K562 (cell line): Measurements from ENCODE around the gene NEK2. TPM values are rescaled to one million over a fixed set of nuclear protein-coding genes. Genes with fewer than 3 reads are reported as not detected.

Experiments used
- BRD4 ChIP-seq: fragments of 200-600 bp; sonication (generic); IDR thresholded peaks from 2 replicates; pipeline ENCODE4 v1.6.1; 2017; ENCODE audit warnings: inconsistent platforms
- CBX3 ChIP-seq, 2 experiments: IDR thresholded peaks; 1 replicate in 1 of 2; 2 replicates in 1 of 2; pipeline ENCODE4 v1.6.1; 2012; ENCODE audit warnings: inconsistent platforms in 2 of 2, low read length in 2 of 2, borderline replicate concordance in 1 of 2, control low read depth in 1 of 2
- CSDE1 ChIP-seq, 2 experiments: fragments of 450-650 bp; IDR thresholded peaks; 2 replicates each; pipeline ENCODE4 v1.6.1; 2016; ENCODE audit warnings: mild to moderate bottlenecking in 1 of 2
- EHMT2 ChIP-seq: fragments of 450-650 bp; IDR thresholded peaks from 2 replicates; pipeline ENCODE4 v1.6.1; 2018; ENCODE audit warnings: antibody characterized with exemption
- KLF10 ChIP-seq: fragments of 250-450 bp; sonication (Bioruptor Pico); IDR thresholded peaks from 2 replicates; pipeline ENCODE4 v1.6.1; 2021; ENCODE audit warnings: matching md5 sums
- NR4A1 ChIP-seq, 2 experiments: fragments of 250-450 bp in 1 of 2; fragments of 450-650 bp in 1 of 2; sonication (Bioruptor Pico) in 1 of 2; IDR thresholded peaks; 2 replicates each; pipeline versions ENCODE4 v1.4.0 to v1.6.1; 2016 to 2020; ENCODE audit warnings: mild to moderate bottlenecking in 2 of 2, missing compliant biosample characterization in 1 of 2, missing genetic modification characterization in 1 of 2, moderate library complexity in 1 of 2
- SMARCB1 ChIP-seq: IDR thresholded peaks from 2 replicates; pipeline ENCODE4 v1.6.1; 2011; ENCODE audit warnings: improper control_type of control experiment, low read depth; ENCODE audit not compliant: insufficient read length
- TCF7L2 ChIP-seq: fragments of 150-350 bp; IDR thresholded peaks from 2 replicates; pipeline ENCODE4 v1.6.1; 2016; ENCODE audit warnings: low read depth, mild to moderate bottlenecking, low read length, moderate library complexity
- ZC3H4 ChIP-seq: sonication (generic); formaldehyde crosslinking; IDR thresholded peaks from 2 replicates; pipeline ENCODE4 v1.9.0; 2021; ENCODE audit warnings: missing genetic modification reagents, borderline replicate concordance
- ZNF41 ChIP-seq: fragments of 250-450 bp; sonication (Bioruptor Pico); conservative IDR thresholded peaks from 2 replicates; pipeline ENCODE4 v1.4.0; 2020; ENCODE audit warnings: mild to moderate bottlenecking
- ZNF583 ChIP-seq: fragments of 250-450 bp; sonication (Bioruptor Pico); IDR thresholded peaks from 2 replicates; pipeline ENCODE4 v1.4.0; 2020
- ZNF717 ChIP-seq: fragments of 250-450 bp; sonication (Bioruptor Pico); IDR thresholded peaks from 2 replicates; pipeline ENCODE4 v1.5.0; 2021
- ZNF76 ChIP-seq: fragments of 250-450 bp; sonication (Bioruptor Pico); IDR thresholded peaks from 2 replicates; pipeline ENCODE4 v1.4.0; 2020; ENCODE audit warnings: mild to moderate bottlenecking, moderate library complexity, borderline replicate concordance
- ZNF778 ChIP-seq: fragments of 450-650 bp; formaldehyde crosslinking; IDR thresholded peaks from 2 replicates; pipeline ENCODE4 v1.4.0; 2020; ENCODE audit warnings: mild to moderate bottlenecking, moderate library complexity
- ZSCAN32 ChIP-seq: fragments of 450-650 bp; formaldehyde crosslinking; IDR thresholded peaks from 2 replicates; pipeline ENCODE4 v1.4.0; 2020; ENCODE audit warnings: mild to moderate bottlenecking, moderate library complexity
- polyA plus RNA-seq, 8 experiments: library from polyadenylated mRNA; depleted of rRNA in 4 of 8; stranded (reverse) in 5 of 8; unstranded in 3 of 8; fragments of >200 nt; fragmentation: Nextera tagmentation in 2 of 8; fragmentation: Illumina TruSeq in 1 of 8; extraction: Ambion mirVana in 2 of 8; extraction: Trizol in 1 of 8; gene quantifications; 2 replicates each; pipeline versions ENCODE4 v1.2.1 to v1.2.3, GENCODE V29; 2011 to 2014; ENCODE audit warnings: inconsistent platforms in 1 of 8, missing spikeins in 1 of 8
- total RNA-seq, 7 experiments: library from RNA; depleted of rRNA in 6 of 7; stranded (reverse); fragments of >200 nt in 6 of 7; fragmentation: Illumina TruSeq in 2 of 7; extraction: Trizol in 2 of 7; gene quantifications; 2 replicates each; pipeline versions ENCODE4 v1.2.1 to v1.2.3, GENCODE V29; 2011 to 2021; ENCODE audit warnings: low replicate concordance in 1 of 7
- TF ChIP-seq, protein P1 (sequence below): sonication (generic); formaldehyde crosslinking; IDR thresholded peaks from 2 replicates; pipeline ENCODE4 v1.8.0; 2022; ENCODE audit warnings: mild to moderate bottlenecking, missing genetic modification reagents
- TF ChIP-seq, protein P2 (sequence below): sonication (generic); IDR thresholded peaks from 2 replicates; pipeline ENCODE4 v1.6.1; 2016
- TF ChIP-seq, protein P3 (sequence below): fragments of 200-800 bp; sonication (Bioruptor generic); IDR thresholded peaks from 2 replicates; pipeline ENCODE4 v1.6.1; 2017; ENCODE audit warnings: missing genetic modification characterization, missing compliant biosample characterization
- TF ChIP-seq, protein P4 (sequence below): fragments of 250-450 bp; sonication (Bioruptor Pico); IDR thresholded peaks from 2 replicates; pipeline ENCODE4 v1.5.0; 2021; ENCODE audit warnings: mild to moderate bottlenecking, moderate library complexity
- TF ChIP-seq, protein P5 (sequence below): fragments of 250-450 bp; sonication (Bioruptor Pico); IDR thresholded peaks from 2 replicates; pipeline ENCODE4 v1.6.1; 2021; ENCODE audit warnings: mild to moderate bottlenecking

The NEK2 gene
- total and polyA plus RNA-seq, 9 of the 15 experiments (the other 6 are each of a cell fraction or from before 2014, with no cell fraction given), result 30.0 to 74.7 (median 66.4) TPM

DNA sequence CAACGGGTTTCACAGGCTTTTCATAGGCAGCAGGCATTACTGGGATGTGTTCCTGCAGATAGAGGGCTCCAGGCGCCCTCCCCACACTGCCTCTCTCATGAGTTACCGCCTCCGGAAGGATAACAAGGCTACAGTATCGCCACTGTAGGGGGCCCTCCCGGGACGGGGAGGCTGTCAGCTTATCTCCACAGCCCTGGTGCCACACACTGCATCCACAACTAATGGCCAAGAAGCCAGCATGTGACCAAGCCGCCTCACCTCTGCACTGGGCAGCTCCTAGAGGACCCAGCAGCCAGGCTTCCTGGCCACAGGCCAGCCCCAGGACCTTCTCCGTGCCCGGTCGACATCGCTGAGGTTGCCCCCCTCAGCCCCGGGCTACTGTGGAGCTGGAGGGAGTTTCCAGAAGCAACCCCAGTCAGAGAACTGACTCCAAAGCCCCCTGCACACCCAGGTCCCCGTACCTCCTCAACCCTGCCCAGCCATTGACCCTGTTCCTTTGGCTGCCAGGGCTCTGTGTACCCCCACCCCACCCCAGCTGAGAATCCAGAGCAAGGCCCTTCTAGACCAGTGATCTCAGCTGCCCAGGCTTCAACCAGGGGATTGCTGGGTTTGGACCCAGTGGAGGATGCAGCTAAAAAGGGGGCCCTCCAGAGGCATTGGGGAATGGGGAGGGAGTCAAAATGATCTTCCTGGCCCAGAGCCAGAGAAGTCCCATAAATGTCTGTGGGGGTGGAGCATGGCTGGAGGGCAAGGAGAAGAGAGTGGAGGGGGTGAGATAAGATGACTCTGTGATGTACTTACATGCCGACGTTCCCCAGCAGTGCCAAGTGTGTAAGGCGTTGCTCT is 45.0 kb downstream of the NEK2 start (continued):
- TF ChIP-seq, protein P1, sequence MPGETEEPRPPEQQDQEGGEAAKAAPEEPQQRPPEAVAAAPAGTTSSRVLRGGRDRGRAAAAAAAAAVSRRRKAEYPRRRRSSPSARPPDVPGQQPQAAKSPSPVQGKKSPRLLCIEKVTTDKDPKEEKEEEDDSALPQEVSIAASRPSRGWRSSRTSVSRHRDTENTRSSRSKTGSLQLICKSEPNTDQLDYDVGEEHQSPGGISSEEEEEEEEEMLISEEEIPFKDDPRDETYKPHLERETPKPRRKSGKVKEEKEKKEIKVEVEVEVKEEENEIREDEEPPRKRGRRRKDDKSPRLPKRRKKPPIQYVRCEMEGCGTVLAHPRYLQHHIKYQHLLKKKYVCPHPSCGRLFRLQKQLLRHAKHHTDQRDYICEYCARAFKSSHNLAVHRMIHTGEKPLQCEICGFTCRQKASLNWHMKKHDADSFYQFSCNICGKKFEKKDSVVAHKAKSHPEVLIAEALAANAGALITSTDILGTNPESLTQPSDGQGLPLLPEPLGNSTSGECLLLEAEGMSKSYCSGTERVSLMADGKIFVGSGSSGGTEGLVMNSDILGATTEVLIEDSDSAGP (CRISPR knock-in tag), result no peak
- TF ChIP-seq ZNF41, result no peak; the same call in 1 of the 2 replicates
- TF ChIP-seq TCF7L2, result no peak
- TF ChIP-seq ZC3H4 (CRISPR knock-in tag), result no peak
- TF ChIP-seq EHMT2, result 0 out of 2 replicates have a peak, but pooled peaks have one; percentile 37
- no peak; the same call in 1 of the 2 replicates for TF ChIP-seq ZNF583 (CRISPR knock-in tag)
- TF ChIP-seq ZNF778, result no peak
- TF ChIP-seq BRD4, result no peak; the same call in 1 of the 2 replicates
- no peak for TF ChIP-seq ZNF717 (CRISPR knock-in tag)
- peak; percentile 74; the same call in 1 of the 2 replicates for TF ChIP-seq ZNF76 (CRISPR knock-in tag)
- TF ChIP-seq, protein P2, sequence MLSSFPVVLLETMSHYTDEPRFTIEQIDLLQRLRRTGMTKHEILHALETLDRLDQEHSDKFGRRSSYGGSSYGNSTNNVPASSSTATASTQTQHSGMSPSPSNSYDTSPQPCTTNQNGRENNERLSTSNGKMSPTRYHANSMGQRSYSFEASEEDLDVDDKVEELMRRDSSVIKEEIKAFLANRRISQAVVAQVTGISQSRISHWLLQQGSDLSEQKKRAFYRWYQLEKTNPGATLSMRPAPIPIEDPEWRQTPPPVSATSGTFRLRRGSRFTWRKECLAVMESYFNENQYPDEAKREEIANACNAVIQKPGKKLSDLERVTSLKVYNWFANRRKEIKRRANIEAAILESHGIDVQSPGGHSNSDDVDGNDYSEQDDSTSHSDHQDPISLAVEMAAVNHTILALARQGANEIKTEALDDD, result peak; percentile 44; the same call in 1 of the 2 replicates
- TF ChIP-seq, protein P3, sequence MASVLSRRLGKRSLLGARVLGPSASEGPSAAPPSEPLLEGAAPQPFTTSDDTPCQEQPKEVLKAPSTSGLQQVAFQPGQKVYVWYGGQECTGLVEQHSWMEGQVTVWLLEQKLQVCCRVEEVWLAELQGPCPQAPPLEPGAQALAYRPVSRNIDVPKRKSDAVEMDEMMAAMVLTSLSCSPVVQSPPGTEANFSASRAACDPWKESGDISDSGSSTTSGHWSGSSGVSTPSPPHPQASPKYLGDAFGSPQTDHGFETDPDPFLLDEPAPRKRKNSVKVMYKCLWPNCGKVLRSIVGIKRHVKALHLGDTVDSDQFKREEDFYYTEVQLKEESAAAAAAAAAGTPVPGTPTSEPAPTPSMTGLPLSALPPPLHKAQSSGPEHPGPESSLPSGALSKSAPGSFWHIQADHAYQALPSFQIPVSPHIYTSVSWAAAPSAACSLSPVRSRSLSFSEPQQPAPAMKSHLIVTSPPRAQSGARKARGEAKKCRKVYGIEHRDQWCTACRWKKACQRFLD (CRISPR knock-in tag), result peak; percentile 77
- TF ChIP-seq SMARCB1, result peak; percentile 92
- no peak for TF ChIP-seq KLF10 (CRISPR knock-in tag)
- peak in 1 of 2 experiments; percentile 96; a peak in 2 of 3 replicates for TF ChIP-seq CBX3 (IDR thresholded peaks at IDR 0.05; ENCODE audit: borderline replicate concordance in 1 of 2, low read length in 2 of 2)
- no peak; the same call in 1 of the 2 replicates for TF ChIP-seq NR4A1 (CRISPR knock-in tag; IDR thresholded peaks at IDR 0.05)
- TF ChIP-seq NR4A1 (tag; IDR thresholded peaks at IDR 0.05), result peak; percentile 91
- TF ChIP-seq, protein P4, sequence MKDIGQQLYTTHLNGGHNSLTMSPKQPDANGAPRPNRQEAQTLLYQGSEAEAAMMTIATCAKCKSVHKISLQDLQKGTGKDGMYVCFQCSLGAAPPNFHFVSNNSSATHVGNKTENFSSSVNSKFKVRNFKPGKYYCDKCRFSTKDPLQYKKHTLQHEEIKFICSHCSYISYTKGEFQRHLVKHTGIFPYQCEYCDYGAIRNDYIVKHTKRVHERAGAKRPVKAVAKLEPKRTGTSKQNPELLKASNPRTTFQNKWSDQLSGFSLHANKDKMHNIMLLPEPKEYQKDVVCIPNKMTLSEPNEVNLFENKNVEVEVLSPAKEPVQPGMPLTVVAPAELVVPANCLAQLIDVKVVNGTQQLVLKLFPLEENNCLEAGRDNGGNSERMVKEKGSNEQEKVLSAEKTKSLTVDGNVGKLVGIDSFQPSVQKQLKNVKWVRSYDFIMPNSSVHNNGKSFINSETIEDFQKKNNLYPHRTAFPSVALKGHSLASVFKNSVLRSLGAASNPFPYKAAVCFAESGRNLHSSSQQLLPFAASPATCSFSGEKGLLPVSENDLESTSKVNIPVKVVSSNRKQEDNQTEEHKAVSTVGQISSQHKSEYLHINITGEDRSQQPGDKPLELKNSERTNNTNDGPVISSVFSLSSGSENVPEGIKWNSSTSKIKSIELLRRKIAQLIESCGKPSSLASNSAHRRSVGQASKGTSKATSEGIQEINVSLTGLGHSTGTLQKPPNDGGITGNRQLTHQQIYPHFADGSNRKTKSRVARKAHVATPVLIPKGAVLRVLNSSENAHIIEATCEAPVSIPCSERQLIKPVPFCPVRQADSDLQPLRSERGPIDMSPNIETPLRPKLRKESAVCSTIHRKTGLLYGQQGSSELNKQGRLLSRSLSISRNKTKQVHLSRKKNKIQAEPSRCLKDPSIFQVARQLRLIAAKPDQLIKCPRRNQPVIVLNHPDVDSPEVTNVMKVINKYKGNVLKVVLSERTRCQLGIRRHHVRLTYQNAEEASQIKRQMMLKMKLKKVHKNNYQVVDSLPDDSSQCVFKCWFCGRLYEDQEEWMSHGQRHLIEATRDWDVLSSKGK (CRISPR knock-in tag), result no peak
- no peak for TF ChIP-seq CSDE1 (IDR thresholded peaks at IDR 0.05)
- TF ChIP-seq, protein P5, sequence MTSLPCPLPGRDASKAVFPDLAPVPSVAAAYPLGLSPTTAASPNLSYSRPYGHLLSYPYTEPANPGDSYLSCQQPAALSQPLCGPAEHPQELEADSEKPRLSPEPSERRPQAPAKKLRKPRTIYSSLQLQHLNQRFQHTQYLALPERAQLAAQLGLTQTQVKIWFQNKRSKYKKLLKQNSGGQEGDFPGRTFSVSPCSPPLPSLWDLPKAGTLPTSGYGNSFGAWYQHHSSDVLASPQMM (CRISPR knock-in tag), result no peak
- TF ChIP-seq ZSCAN32 (CRISPR knock-in tag), result no peak
